K562 (cell line): ENCODE measurements around the gene FOLR2.

Experiments used
- BCOR ChIP-seq: fragments of 450-650 bp; IDR thresholded peaks from 2 replicates; pipeline ENCODE4 v1.6.1; 2016
- CREB1 ChIP-seq, 2 experiments: sonication (generic) in 1 of 2; formaldehyde crosslinking in 1 of 2; IDR thresholded peaks; 2 replicates each; pipeline versions ENCODE4 v1.6.1 to v1.8.0; 2012 to 2022; ENCODE audit warnings: inconsistent platforms in 1 of 2, mild to moderate bottlenecking in 1 of 2, missing genetic modification reagents in 1 of 2, moderate library complexity in 1 of 2
- EZH2 ChIP-seq: IDR thresholded peaks from 2 replicates; pipeline ENCODE4 v1.6.1; 2012; ENCODE audit warnings: low read depth, mild to moderate bottlenecking, inconsistent platforms, low read length, borderline replicate concordance
- FOXJ3 ChIP-seq: sonication (generic); formaldehyde crosslinking; IDR thresholded peaks from 2 replicates; pipeline ENCODE4 v1.4.0; 2020; ENCODE audit warnings: mild to moderate bottlenecking, missing genetic modification reagents
- GATA2 ChIP-seq: sonication (generic); formaldehyde crosslinking; IDR thresholded peaks from 2 replicates; pipeline ENCODE4 v1.4.0; 2020; ENCODE audit warnings: mild to moderate bottlenecking, missing genetic modification reagents
- HDGF ChIP-seq: fragments of 450-650 bp; IDR thresholded peaks from 2 replicates; pipeline ENCODE4 v1.6.1; 2016
- KAT7 ChIP-seq: sonication (generic); formaldehyde crosslinking; IDR thresholded peaks from 2 replicates; pipeline ENCODE4 v1.8.0; 2022; ENCODE audit warnings: missing genetic modification reagents, mild to moderate bottlenecking, borderline replicate concordance
- ZNF197 ChIP-seq: fragments of 200-800 bp; sonication (Bioruptor generic); IDR thresholded peaks from 2 replicates; pipeline ENCODE4 v1.6.1; 2016; ENCODE audit warnings: low read depth, missing genetic modification characterization, missing compliant biosample characterization
- TF ChIP-seq, protein P1 (sequence below), 3 experiments: IDR thresholded peaks in 2 of 3; conservative IDR thresholded peaks in 1 of 3; 2 replicates each; pipeline ENCODE4 v1.5.1; 2011 to 2012; ENCODE audit warnings: low read length in 3 of 3, mild to moderate bottlenecking in 3 of 3, control low read depth in 2 of 3, improper control_type of control experiment in 1 of 3, inconsistent platforms in 1 of 3, low read depth in 1 of 3, mixed read lengths in 1 of 3, moderate library complexity in 1 of 3; ENCODE audit not compliant: insufficient read depth in 2 of 3
- TF ChIP-seq, protein P2 (sequence below): fragments of 450-650 bp; IDR thresholded peaks from 2 replicates; pipeline ENCODE4 v1.6.1; 2016; ENCODE audit warnings: low read depth

DNA sequence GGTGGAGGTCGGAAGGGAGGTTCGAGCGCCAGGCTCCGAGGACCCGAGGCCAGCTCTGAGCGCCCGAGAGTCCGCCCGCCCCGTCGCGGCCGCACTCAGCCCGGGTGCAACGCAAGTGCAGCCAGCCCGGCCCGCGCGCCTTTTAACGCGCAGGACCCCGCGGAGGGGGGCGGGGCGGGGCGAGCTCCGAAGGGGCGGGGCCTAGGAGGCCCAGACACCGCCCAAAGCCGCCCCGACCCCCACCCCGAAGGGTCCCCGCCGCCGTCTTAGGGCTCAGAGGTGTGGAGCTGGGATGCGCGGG lies 27.4 kb downstream of the FOLR2 start, which contains the start of gene PHOX2A:
- TF ChIP-seq BCOR (no peak), CREB1 (IDR thresholded peaks at IDR 0.05) (no peak), CREB1 (CRISPR knock-in tag; IDR thresholded peaks at IDR 0.05) (no peak), KAT7 (no peak), GATA2 (CRISPR knock-in tag) (no peak), FOXJ3 (CRISPR knock-in tag) (no peak), EZH2 (no peak), ZNF197 (CRISPR knock-in tag) (no peak), HDGF (no peak)
- TF ChIP-seq, protein P1, sequence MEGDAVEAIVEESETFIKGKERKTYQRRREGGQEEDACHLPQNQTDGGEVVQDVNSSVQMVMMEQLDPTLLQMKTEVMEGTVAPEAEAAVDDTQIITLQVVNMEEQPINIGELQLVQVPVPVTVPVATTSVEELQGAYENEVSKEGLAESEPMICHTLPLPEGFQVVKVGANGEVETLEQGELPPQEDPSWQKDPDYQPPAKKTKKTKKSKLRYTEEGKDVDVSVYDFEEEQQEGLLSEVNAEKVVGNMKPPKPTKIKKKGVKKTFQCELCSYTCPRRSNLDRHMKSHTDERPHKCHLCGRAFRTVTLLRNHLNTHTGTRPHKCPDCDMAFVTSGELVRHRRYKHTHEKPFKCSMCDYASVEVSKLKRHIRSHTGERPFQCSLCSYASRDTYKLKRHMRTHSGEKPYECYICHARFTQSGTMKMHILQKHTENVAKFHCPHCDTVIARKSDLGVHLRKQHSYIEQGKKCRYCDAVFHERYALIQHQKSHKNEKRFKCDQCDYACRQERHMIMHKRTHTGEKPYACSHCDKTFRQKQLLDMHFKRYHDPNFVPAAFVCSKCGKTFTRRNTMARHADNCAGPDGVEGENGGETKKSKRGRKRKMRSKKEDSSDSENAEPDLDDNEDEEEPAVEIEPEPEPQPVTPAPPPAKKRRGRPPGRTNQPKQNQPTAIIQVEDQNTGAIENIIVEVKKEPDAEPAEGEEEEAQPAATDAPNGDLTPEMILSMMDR (IDR thresholded peaks at IDR 0.05 in 2 of 3, conservative IDR thresholded peaks at IDR 0.05 in 1 of 3; ENCODE audit: insufficient read depth in 2 of 3, low read depth in 1 of 3, low read length in 3 of 3) = no peak
- TF ChIP-seq, protein P2, sequence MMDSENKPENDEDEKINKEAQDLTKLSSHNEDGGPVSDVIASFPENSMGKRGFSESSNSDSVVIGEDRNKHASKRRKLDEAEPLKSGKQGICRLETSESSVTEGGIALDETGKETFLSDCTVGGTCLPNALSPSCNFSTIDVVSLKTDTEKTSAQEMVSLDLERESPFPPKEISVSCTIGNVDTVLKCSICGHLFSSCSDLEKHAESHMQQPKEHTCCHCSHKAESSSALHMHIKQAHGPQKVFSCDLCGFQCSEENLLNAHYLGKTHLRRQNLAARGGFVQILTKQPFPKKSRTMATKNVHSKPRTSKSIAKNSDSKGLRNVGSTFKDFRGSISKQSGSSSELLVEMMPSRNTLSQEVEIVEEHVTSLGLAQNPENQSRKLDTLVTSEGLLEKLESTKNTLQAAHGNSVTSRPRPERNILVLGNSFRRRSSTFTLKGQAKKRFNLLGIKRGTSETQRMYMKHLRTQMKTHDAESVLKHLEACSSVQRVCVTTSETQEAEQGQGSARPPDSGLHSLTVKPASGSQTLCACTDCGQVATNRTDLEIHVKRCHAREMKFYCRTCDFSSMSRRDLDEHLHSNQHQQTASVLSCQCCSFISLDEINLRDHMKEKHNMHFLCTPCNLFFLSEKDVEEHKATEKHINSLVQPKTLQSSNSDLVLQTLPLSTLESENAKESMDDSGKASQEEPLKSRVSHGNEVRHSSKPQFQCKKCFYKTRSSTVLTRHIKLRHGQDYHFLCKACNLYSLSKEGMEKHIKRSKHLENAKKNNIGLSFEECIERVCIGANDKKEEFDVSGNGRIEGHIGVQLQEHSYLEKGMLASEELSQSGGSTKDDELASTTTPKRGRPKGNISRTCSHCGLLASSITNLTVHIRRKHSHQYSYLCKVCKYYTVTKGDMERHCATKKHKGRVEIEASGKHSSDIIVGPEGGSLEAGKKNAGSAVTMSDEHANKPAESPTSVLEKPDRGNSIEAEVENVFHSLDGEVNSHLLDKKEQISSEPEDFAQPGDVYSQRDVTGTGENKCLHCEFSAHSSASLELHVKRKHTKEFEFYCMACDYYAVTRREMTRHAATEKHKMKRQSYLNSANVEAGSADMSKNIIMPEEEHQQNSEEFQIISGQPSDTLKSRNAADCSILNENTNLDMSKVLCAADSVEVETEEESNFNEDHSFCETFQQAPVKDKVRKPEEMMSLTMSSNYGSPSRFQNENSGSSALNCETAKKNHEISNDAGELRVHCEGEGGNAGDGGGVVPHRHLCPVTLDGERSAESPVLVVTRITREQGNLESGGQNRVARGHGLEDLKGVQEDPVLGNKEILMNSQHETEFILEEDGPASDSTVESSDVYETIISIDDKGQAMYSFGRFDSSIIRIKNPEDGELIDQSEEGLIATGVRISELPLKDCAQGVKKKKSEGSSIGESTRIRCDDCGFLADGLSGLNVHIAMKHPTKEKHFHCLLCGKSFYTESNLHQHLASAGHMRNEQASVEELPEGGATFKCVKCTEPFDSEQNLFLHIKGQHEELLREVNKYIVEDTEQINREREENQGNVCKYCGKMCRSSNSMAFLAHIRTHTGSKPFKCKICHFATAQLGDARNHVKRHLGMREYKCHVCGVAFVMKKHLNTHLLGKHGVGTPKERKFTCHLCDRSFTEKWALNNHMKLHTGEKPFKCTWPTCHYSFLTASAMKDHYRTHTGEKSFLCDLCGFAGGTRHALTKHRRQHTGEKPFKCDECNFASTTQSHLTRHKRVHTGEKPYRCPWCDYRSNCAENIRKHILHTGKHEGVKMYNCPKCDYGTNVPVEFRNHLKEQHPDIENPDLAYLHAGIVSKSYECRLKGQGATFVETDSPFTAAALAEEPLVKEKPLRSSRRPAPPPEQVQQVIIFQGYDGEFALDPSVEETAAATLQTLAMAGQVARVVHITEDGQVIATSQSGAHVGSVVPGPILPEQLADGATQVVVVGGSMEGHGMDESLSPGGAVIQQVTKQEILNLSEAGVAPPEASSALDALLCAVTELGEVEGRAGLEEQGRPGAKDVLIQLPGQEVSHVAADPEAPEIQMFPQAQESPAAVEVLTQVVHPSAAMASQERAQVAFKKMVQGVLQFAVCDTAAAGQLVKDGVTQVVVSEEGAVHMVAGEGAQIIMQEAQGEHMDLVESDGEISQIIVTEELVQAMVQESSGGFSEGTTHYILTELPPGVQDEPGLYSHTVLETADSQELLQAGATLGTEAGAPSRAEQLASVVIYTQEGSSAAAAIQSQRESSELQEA = no peak
